GM19452 (cell line): Measurements from ENCODE around the gene BNIP2.
"Not testable (repeated sequence)": the region's sequence is repeated elsewhere in the genome, so short reads cannot be mapped to it uniquely, and the experiment has no call there.

Experiments used
- ATAC-seq: cut with Tn5 transposase; IDR thresholded peaks from one replicate; pipeline ENCODE4 v1.9.1; 2021; ENCODE audit not compliant: unreplicated experiment

The BNIP2 gene

GRCh38 chr15:59642351-59642750 lies 46.8 kb downstream of the BNIP2 start:
- ATAC-seq, result no peak

- ATAC-seq, result not testable (repeated sequence)
Observed at GRCh38 chr15:59637507-59637906, 51.6 kb downstream of the BNIP2 start.

GRCh38 chr15:59636184-59636583 lies 52.9 kb downstream of the BNIP2 start:
- no peak for ATAC-seq

- no peak for ATAC-seq
Observed at GRCh38 chr15:59632714-59633113, 56.4 kb downstream of the BNIP2 start.

- ATAC-seq, result peak; percentile 69
Observed at GRCh38 chr15:59622289-59622688, 66.8 kb downstream of the BNIP2 start.

- no peak for ATAC-seq
Observed at GRCh38 chr15:59618406-59618805, 70.7 kb downstream of the BNIP2 start.

GRCh38 chr15:59616379-59616778 lies 72.7 kb downstream of the BNIP2 start:
- ATAC-seq, result no peak

GRCh38 chr15:59615661-59616060 lies 73.5 kb downstream of the BNIP2 start:
- no peak for ATAC-seq

- no peak for ATAC-seq
Observed at GRCh38 chr15:59614153-59614552, 75.0 kb downstream of the BNIP2 start.

- peak; percentile 66 for ATAC-seq
Observed at GRCh38 chr15:59611276-59612260, 77.6 kb downstream of the BNIP2 start, which contains the start of gene GCNT3. TSS of gene GCNT3 (plus strand) at chr15:59611783. CDS start at chr15:59618239, 6,456 bp downstream.

GRCh38 chr15:59609730-59610712 lies 79.1 kb downstream of the BNIP2 start:
- no peak for ATAC-seq
